A673 (cell line): Measurements from ENCODE around the gene NQO2.

Experiments used
- EZH2 ChIP-seq: fragments of 200-600 bp; sonication (generic); IDR thresholded peaks from 2 replicates; pipeline ENCODE4 v1.6.1; 2017; ENCODE audit warnings: borderline replicate concordance, low read depth, mild to moderate bottlenecking, mixed read lengths, antibody characterized with exemption, low read length; ENCODE audit not compliant: poor library complexity, severe bottlenecking
- TF ChIP-seq, protein P1 (sequence below): fragments of 300-800, 200-600 bp; sonication (generic); conservative IDR thresholded peaks from 2 replicates; pipeline ENCODE4 v1.5.1; 2017; ENCODE audit warnings: low read depth, mild to moderate bottlenecking, antibody characterized with exemption, low read length, moderate library complexity, mixed read lengths

GRCh38 chr6:2958331-2958711, 41.4 kb upstream of the NQO2 start:
- TF ChIP-seq, protein P1, sequence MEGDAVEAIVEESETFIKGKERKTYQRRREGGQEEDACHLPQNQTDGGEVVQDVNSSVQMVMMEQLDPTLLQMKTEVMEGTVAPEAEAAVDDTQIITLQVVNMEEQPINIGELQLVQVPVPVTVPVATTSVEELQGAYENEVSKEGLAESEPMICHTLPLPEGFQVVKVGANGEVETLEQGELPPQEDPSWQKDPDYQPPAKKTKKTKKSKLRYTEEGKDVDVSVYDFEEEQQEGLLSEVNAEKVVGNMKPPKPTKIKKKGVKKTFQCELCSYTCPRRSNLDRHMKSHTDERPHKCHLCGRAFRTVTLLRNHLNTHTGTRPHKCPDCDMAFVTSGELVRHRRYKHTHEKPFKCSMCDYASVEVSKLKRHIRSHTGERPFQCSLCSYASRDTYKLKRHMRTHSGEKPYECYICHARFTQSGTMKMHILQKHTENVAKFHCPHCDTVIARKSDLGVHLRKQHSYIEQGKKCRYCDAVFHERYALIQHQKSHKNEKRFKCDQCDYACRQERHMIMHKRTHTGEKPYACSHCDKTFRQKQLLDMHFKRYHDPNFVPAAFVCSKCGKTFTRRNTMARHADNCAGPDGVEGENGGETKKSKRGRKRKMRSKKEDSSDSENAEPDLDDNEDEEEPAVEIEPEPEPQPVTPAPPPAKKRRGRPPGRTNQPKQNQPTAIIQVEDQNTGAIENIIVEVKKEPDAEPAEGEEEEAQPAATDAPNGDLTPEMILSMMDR, result no peak
- TF ChIP-seq EZH2, result no peak
